ENCODE data around the gene MAST4. TPM values are rescaled to one million over a fixed set of nuclear protein-coding genes. Genes with fewer than 3 reads are reported as not detected.

Gene MAST4
- total and polyA plus RNA-seq, 2 of the 13 experiments (the other 11 are each of a cell fraction or from before 2014, with no cell fraction given) = 3.4 to 3.7 TPM

DNA sequence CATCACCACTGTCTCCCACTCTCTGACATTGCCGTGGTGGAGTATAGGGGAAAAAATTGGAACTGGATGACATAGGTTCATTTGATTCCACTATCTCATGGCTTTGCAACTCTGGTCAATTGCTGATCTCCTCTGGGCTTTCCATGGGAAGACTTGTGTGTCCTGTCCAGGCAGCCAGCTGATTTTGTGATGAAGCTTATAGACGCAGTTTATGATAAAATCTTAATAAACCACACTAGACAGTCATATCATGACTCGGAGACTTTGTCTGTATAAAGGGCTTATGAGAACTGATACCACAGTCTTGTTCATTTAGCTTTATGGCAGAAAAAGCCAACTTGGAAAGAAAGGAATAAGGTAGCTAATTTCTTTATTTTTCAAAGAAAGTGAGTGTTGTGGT is 296.5 kb downstream of the MAST4 start:
- CTCF ChIA-PET (ENCODE audit: low intra/inter-chr PET ratio, low total read pairs) = no interaction called here
- no peak for ATAC-seq
- H3K27ac ChIP-seq (ENCODE audit: extremely low read length, insufficient read depth, low read length) = no peak overlapping the region
- no peaks in the 10 kb centered on the region for H3K79me2 ChIP-seq (ENCODE audit: insufficient read depth, low read length)
- TF ChIP-seq ATM (IDR thresholded peaks at IDR 0.05; ENCODE audit: borderline replicate concordance) (no peak), RNF2 (conservative IDR thresholded peaks at IDR 0.05; ENCODE audit: low read depth) (no peak), SRY (CRISPR knock-in tag; IDR thresholded peaks at IDR 0.05) (no peak), SIX4 (CRISPR knock-in tag; IDR thresholded peaks at IDR 0.05) (no peak), ZFY (CRISPR knock-in tag; IDR thresholded peaks at IDR 0.05) (no peak), KLF11 (CRISPR knock-in tag; IDR thresholded peaks at IDR 0.05) (no peak), ZNF446 (CRISPR knock-in tag; IDR thresholded peaks at IDR 0.05) (no peak), SRSF4 (IDR thresholded peaks at IDR 0.05; ENCODE audit: low read depth, low read length, poor library complexity, severe bottlenecking) (no peak), ZSCAN25 (CRISPR knock-in tag; IDR thresholded peaks at IDR 0.05) (no peak), SKI (IDR thresholded peaks at IDR 0.05; ENCODE audit: partially characterized antibody) (no peak), HNRNPK (IDR thresholded peaks at IDR 0.05; ENCODE audit: low read depth, low read length, poor library complexity, severe bottlenecking) (no peak)
- TF ChIP-seq, protein P1, sequence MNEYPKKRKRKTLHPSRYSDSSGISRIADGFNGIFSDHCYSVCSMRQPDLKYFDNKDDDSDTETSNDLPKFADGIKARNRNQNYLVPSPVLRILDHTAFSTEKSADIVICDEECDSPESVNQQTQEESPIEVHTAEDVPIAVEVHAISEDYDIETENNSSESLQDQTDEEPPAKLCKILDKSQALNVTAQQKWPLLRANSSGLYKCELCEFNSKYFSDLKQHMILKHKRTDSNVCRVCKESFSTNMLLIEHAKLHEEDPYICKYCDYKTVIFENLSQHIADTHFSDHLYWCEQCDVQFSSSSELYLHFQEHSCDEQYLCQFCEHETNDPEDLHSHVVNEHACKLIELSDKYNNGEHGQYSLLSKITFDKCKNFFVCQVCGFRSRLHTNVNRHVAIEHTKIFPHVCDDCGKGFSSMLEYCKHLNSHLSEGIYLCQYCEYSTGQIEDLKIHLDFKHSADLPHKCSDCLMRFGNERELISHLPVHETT (CRISPR knock-in tag; conservative IDR thresholded peaks at IDR 0.05) = no peak
- TF ChIP-seq, protein P2, sequence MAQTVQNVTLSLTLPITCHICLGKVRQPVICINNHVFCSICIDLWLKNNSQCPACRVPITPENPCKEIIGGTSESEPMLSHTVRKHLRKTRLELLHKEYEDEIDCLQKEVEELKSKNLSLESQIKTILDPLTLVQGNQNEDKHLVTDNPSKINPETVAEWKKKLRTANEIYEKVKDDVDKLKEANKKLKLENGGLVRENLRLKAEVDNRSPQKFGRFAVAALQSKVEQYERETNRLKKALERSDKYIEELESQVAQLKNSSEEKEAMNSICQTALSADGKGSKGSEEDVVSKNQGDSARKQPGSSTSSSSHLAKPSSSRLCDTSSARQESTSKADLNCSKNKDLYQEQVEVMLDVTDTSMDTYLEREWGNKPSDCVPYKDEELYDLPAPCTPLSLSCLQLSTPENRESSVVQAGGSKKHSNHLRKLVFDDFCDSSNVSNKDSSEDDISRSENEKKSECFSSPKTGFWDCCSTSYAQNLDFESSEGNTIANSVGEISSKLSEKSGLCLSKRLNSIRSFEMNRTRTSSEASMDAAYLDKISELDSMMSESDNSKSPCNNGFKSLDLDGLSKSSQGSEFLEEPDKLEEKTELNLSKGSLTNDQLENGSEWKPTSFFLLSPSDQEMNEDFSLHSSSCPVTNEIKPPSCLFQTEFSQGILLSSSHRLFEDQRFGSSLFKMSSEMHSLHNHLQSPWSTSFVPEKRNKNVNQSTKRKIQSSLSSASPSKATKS (CRISPR knock-in tag; IDR thresholded peaks at IDR 0.05) = no peak
- TF ChIP-seq, protein P3, sequence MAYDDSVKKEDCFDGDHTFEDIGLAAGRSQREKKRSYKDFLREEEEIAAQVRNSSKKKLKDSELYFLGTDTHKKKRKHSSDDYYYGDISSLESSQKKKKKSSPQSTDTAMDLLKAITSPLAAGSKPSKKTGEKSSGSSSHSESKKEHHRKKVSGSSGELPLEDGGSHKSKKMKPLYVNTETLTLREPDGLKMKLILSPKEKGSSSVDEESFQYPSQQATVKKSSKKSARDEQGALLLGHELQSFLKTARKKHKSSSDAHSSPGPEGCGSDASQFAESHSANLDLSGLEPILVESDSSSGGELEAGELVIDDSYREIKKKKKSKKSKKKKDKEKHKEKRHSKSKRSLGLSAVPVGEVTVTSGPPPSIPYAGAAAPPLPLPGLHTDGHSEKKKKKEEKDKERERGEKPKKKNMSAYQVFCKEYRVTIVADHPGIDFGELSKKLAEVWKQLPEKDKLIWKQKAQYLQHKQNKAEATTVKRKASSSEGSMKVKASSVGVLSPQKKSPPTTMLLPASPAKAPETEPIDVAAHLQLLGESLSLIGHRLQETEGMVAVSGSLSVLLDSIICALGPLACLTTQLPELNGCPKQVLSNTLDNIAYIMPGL (CRISPR knock-in tag; IDR thresholded peaks at IDR 0.05; ENCODE audit: borderline replicate concordance in 1 of 2, low read depth in 1 of 2) = no peak
- TF ChIP-seq, protein P4, sequence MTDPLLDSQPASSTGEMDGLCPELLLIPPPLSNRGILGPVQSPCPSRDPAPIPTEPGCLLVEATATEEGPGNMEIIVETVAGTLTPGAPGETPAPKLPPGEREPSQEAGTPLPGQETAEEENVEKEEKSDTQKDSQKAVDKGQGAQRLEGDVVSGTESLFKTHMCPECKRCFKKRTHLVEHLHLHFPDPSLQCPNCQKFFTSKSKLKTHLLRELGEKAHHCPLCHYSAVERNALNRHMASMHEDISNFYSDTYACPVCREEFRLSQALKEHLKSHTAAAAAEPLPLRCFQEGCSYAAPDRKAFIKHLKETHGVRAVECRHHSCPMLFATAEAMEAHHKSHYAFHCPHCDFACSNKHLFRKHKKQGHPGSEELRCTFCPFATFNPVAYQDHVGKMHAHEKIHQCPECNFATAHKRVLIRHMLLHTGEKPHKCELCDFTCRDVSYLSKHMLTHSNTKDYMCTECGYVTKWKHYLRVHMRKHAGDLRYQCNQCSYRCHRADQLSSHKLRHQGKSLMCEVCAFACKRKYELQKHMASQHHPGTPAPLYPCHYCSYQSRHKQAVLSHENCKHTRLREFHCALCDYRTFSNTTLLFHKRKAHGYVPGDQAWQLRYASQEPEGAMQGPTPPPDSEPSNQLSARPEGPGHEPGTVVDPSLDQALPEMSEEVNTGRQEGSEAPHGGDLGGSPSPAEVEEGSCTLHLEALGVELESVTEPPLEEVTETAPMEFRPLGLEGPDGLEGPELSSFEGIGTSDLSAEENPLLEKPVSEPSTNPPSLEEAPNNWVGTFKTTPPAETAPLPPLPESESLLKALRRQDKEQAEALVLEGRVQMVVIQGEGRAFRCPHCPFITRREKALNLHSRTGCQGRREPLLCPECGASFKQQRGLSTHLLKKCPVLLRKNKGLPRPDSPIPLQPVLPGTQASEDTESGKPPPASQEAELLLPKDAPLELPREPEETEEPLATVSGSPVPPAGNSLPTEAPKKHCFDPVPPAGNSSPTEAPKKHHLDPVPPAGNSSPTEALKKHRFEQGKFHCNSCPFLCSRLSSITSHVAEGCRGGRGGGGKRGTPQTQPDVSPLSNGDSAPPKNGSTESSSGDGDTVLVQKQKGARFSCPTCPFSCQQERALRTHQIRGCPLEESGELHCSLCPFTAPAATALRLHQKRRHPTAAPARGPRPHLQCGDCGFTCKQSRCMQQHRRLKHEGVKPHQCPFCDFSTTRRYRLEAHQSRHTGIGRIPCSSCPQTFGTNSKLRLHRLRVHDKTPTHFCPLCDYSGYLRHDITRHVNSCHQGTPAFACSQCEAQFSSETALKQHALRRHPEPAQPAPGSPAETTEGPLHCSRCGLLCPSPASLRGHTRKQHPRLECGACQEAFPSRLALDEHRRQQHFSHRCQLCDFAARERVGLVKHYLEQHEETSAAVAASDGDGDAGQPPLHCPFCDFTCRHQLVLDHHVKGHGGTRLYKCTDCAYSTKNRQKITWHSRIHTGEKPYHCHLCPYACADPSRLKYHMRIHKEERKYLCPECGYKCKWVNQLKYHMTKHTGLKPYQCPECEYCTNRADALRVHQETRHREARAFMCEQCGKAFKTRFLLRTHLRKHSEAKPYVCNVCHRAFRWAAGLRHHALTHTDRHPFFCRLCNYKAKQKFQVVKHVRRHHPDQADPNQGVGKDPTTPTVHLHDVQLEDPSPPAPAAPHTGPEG (CRISPR knock-in tag; IDR thresholded peaks at IDR 0.05) = no peak
- H3K36me3 ChIP-seq (replicated peaks in 1 of 2; ENCODE audit: control insufficient read depth in 1 of 2, insufficient read depth in 2 of 2, low read length in 2 of 2) = no peaks in the 10 kb centered on the region
- POLR2A ChIA-PET = no interaction called here
- intact Hi-C loops (cut with micrococcal nuclease; ENCODE audit: unreplicated experiment) (no loop called here), in situ Hi-C loops (cut with HindIII; ENCODE audit: extremely low pct_ligation_motif_present, low pct_unique_long_range_greater_than_20kb) (no loop called here)
- H3K4me3 ChIP-seq (replicated peaks in 1 of 3; ENCODE audit: insufficient read depth in 1 of 3, low read depth in 2 of 3, low read length in 3 of 3) = no peak overlapping the region
- no peaks in the 10 kb centered on the region for H3K27me3 ChIP-seq (ENCODE audit: control insufficient read depth in 1 of 2, insufficient read depth in 2 of 2, low read length in 2 of 2)
- H3K9me3 ChIP-seq (ENCODE audit: low read length) = no peaks in the 10 kb centered on the region
- WGBS (ENCODE audit: low lambda C conversion rate) = 44% methylated on average over 3 of the region's 3 CpGs
- H3K9ac ChIP-seq (ENCODE audit: insufficient read depth, low read depth, low read length) = no peak overlapping the region
- FAIRE-seq = no peak
- no peaks in the 10 kb centered on the region for H4K20me1 ChIP-seq (ENCODE audit: insufficient read depth, low read length)
- no peak overlapping the region for H3K4me2 ChIP-seq (ENCODE audit: low read depth, low read length)
- H3K4me1 ChIP-seq (ENCODE audit: insufficient read depth, low read length) = no peaks in the 10 kb centered on the region
- DNase-seq (ENCODE audit: low spot score) = no peak
- BruUV-seq (replicated peaks) = no TSS peak
- H2AFZ ChIP-seq (ENCODE audit: low read length) = no peak overlapping the region

Data from HepG2 (cell line).